CD14-positive monocyte (primary cell): ENCODE measurements around the gene AKAP8. TPM values are rescaled to one million over a fixed set of nuclear protein-coding genes. Genes with fewer than 3 reads are reported as not detected.

ENCODE experiments used
- DNase-seq, 3 donors: peaks; one replicate each; pipeline ENCODE4 v3.0.0-alpha.2; 2011 to 2022
- H2AFZ ChIP-seq: 2 replicates; pipeline ENCODE4 v1.6.0; 2012; ENCODE audit warnings: mild to moderate bottlenecking, low read depth, low read length, inconsistent platforms; ENCODE audit not compliant: insufficient read depth, poor library complexity, severe bottlenecking
- H3K27ac ChIP-seq, 2 donors: 1 replicate in 1 of 2; 2 replicates in 1 of 2; pipeline ENCODE4 v1.5.1; 2012 to 2013; ENCODE audit warnings: low read length in 2 of 2, control low read depth in 1 of 2, inconsistent platforms in 1 of 2, low read depth in 1 of 2, mild to moderate bottlenecking in 1 of 2
- H3K27me3 ChIP-seq, 2 donors: one replicate each; pipeline versions ENCODE4 v1.6.0 to v1.6.1; 2011 to 2013; ENCODE audit warnings: low read length in 2 of 2; ENCODE audit not compliant: control insufficient read depth in 2 of 2, insufficient read depth in 2 of 2
- H3K36me3 ChIP-seq, 2 donors: replicated peaks in 1 of 2; 1 replicate in 1 of 2; 2 replicates in 1 of 2; pipeline versions ENCODE4 v1.5.1 to v1.6.1; 2012 to 2013; ENCODE audit warnings: low read length in 2 of 2, control low read depth in 1 of 2, inconsistent platforms in 1 of 2, mild to moderate bottlenecking in 1 of 2; ENCODE audit not compliant: insufficient read depth in 2 of 2, control insufficient read depth in 1 of 2
- H3K4me1 ChIP-seq, 2 donors: 1 replicate in 1 of 2; 2 replicates in 1 of 2; pipeline versions ENCODE4 v1.5.1 to v1.6.1; 2012 to 2013; ENCODE audit warnings: low read length in 2 of 2, control low read depth in 1 of 2, inconsistent platforms in 1 of 2, mild to moderate bottlenecking in 1 of 2, moderate library complexity in 1 of 2; ENCODE audit not compliant: insufficient read depth in 2 of 2, control insufficient read depth in 1 of 2
- H3K4me2 ChIP-seq: replicated peaks from 2 replicates; pipeline ENCODE3; 2012; ENCODE audit warnings: low read length, moderate library complexity, mild to moderate bottlenecking; ENCODE audit not compliant: poor library complexity, severe bottlenecking; ENCODE audit errors: extremely low read depth
- H3K4me3 ChIP-seq, 3 experiments: fragments of 200-600 bp in 1 of 3; sonication (generic) in 1 of 3; replicated peaks in 1 of 3; 1 replicate in 2 of 3; 2 replicates in 1 of 3; pipeline ENCODE4 v1.5.1; 2011 to 2013; ENCODE audit warnings: low read length in 3 of 3, mild to moderate bottlenecking in 3 of 3, control low read depth in 2 of 3, low read depth in 2 of 3, inconsistent platforms in 1 of 3, moderate library complexity in 1 of 3
- H3K79me2 ChIP-seq: 2 replicates; pipeline ENCODE4 v1.6.0; 2012; ENCODE audit warnings: mild to moderate bottlenecking, control low read depth, inconsistent platforms, low read length, moderate library complexity; ENCODE audit not compliant: insufficient read depth
- H3K9ac ChIP-seq: 2 replicates; pipeline ENCODE4 v1.6.0; 2017; ENCODE audit warnings: low read length, mild to moderate bottlenecking; ENCODE audit not compliant: insufficient read depth, poor library complexity, severe bottlenecking
- H3K9me3 ChIP-seq, 2 donors: replicated peaks in 1 of 2; 1 replicate in 1 of 2; 2 replicates in 1 of 2; pipeline versions ENCODE4 v1.5.1 to v1.6.1; 2012 to 2013; ENCODE audit warnings: low read length in 2 of 2, control low read depth in 1 of 2; ENCODE audit not compliant: control insufficient read depth in 1 of 2, insufficient read depth in 1 of 2
- H4K20me1 ChIP-seq: 2 replicates; pipeline ENCODE4 v1.6.0; 2012; ENCODE audit warnings: mild to moderate bottlenecking, low read length, control low read depth, moderate library complexity; ENCODE audit not compliant: insufficient read depth
- H3K27ac Mint-ChIP-seq, 7 donors: one replicate each; pipeline ENCODE4 v1.8.0; 2020; ENCODE audit warnings: mild to moderate bottlenecking in 7 of 7, mixed read lengths in 7 of 7, moderate library complexity in 6 of 7, inconsistent platforms in 2 of 7
- H3K27me3 Mint-ChIP-seq, 3 donors: one replicate each; pipeline ENCODE4 v1.8.0; 2021 to 2022; ENCODE audit warnings: low read depth in 3 of 3, mild to moderate bottlenecking in 3 of 3, mixed read lengths in 3 of 3, moderate library complexity in 3 of 3, inconsistent platforms in 1 of 3
- H3K36me3 Mint-ChIP-seq, 2 donors: one replicate each; pipeline ENCODE4 v1.8.0; 2020; ENCODE audit warnings: mixed read lengths in 2 of 2, inconsistent platforms in 1 of 2, mild to moderate bottlenecking in 1 of 2
- H3K4me1 Mint-ChIP-seq: one replicate; pipeline ENCODE4 v1.8.0; 2020; ENCODE audit warnings: mild to moderate bottlenecking, mixed read lengths
- H3K4me3 Mint-ChIP-seq, 2 donors: one replicate each; pipeline ENCODE4 v1.8.0; 2020; ENCODE audit warnings: mild to moderate bottlenecking in 2 of 2, mixed read lengths in 2 of 2, moderate library complexity in 1 of 2
- H3K9me3 Mint-ChIP-seq, 7 donors: one replicate each; pipeline ENCODE4 v1.8.0; 2020 to 2022; ENCODE audit warnings: mixed read lengths in 7 of 7, mild to moderate bottlenecking in 6 of 7, moderate library complexity in 6 of 7, inconsistent platforms in 2 of 7
- CTCF ChIP-seq: fragments of 200-600 bp; IDR thresholded peaks from one replicate; pipeline ENCODE4 v1.8.0; 2022; ENCODE audit warnings: antibody characterized with exemption, mild to moderate bottlenecking
- whole genome bisulfite sequencing: methylation state at CpG from one replicate; pipeline ENCODE4 v1.1.5; 2013; ENCODE audit warnings: missing lambda C conversion rate; ENCODE audit not compliant: insufficient coverage; 5-methylcytosine and 5-hydroxymethylcytosine counted together
- intact Hi-C, 2 donors: fragments of 100-400 bp; cut with micrococcal nuclease; formaldehyde crosslinking; loops; one replicate each; pipeline versions ENCODE4 v1.15.0 to v1.15.1; 2023
- polyA plus RNA-seq, 3 donors: library from polyadenylated mRNA; depleted of rRNA in 1 of 3; unstranded in 2 of 3; stranded (reverse) in 1 of 3; fragments of 300-500 nt in 2 of 3; fragments of >200 nt in 1 of 3; fragmentation: Illumina TruSeq in 2 of 3; gene quantifications; 1 replicate in 2 of 3; 2 replicates in 1 of 3; pipeline ENCODE4 v1.2.3, GENCODE V29; 2012 to 2021

Gene AKAP8
- polyA plus RNA-seq, 3 donors, result 8.0 to 25.9 (median 12.3) TPM

GRCh38 chr19:15424121-15424520 is 44.5 kb upstream of the AKAP8 start:
- H3K27ac ChIP-seq, result no peak overlapping the region
- no peak for DNase-seq
- H3K4me1 Mint-ChIP-seq, result peaks cover 9% of the 10 kb centered on the region
- H3K4me2 ChIP-seq, result no peak overlapping the region
- no peak overlapping the region for H3K27ac Mint-ChIP-seq
- peaks cover 6 to 7% of the 10 kb centered on the region in 2 donors for H3K4me1 ChIP-seq
- H3K79me2 ChIP-seq, result peaks cover 13% of the 10 kb centered on the region
- peaks cover 59 to 78% of the 10 kb centered on the region in 2 donors for H3K36me3 ChIP-seq
- peaks cover 15% of the 10 kb centered on the region for H4K20me1 ChIP-seq
- peaks cover 0 to 8% (median 6%) of the 10 kb centered on the region in 7 donors for H3K9me3 Mint-ChIP-seq
- TF ChIP-seq CTCF, result no peak
- no peak overlapping the region for H3K9ac ChIP-seq
- WGBS, result 96% methylated on average over 11 of the region's 13 CpGs
- no peaks in the 10 kb centered on the region for H3K27me3 ChIP-seq
- H3K4me3 Mint-ChIP-seq, result no peak overlapping the region
- no peak overlapping the region for H3K4me3 ChIP-seq
- no peak overlapping the region for H2AFZ ChIP-seq
- H3K9me3 ChIP-seq, result peaks cover 6 to 10% of the 10 kb centered on the region in 2 donors
- peaks cover 0 to 1% (median 0%) of the 10 kb centered on the region in 3 donors for H3K27me3 Mint-ChIP-seq
- H3K36me3 Mint-ChIP-seq, result peaks cover 42 to 74% of the 10 kb centered on the region in 2 donors
- intact Hi-C loops, result no loop called here

GRCh38 chr19:15423130-15423529 is 43.5 kb upstream of the AKAP8 start:
- Histone ChIP-seq H3K4me2 (no peak overlapping the region), H4K20me1 (peaks cover 5% of the 10 kb centered on the region), H3K4me1 (peaks cover 6 to 10% of the 10 kb centered on the region in 2 donors), H3K27me3 (no peaks in the 10 kb centered on the region), H3K4me3 (no peak overlapping the region), H3K79me2 (peaks cover 11% of the 10 kb centered on the region), H3K9ac (no peak overlapping the region), H2AFZ (no peak overlapping the region), H3K36me3 (peaks cover 49 to 68% of the 10 kb centered on the region in 2 donors), H3K27ac (no peak overlapping the region), H3K9me3 (peaks cover 6 to 10% of the 10 kb centered on the region in 2 donors)
- Mint-ChIP-seq H3K9me3 (peaks cover 0 to 8% (median 6%) of the 10 kb centered on the region in 7 donors), H3K27me3 (no peaks in the 10 kb centered on the region), H3K27ac (no peak overlapping the region), H3K4me1 (peaks cover 9% of the 10 kb centered on the region), H3K36me3 (peaks cover 40 to 65% of the 10 kb centered on the region in 2 donors), H3K4me3 (no peak overlapping the region)
- intact Hi-C loops, result no loop called here
- no peak for DNase-seq
- TF ChIP-seq CTCF, result no peak
- WGBS, result 100% methylated on average over 2 of the region's 6 CpGs
